Right atrium auricular region (tissue), 2 donors: ENCODE data around the gene PXDC1. TPM values are rescaled to one million over a fixed set of nuclear protein-coding genes. Genes with fewer than 3 reads are reported as not detected.
"Not testable (repeated sequence)": the region's sequence is repeated elsewhere in the genome, so short reads cannot be mapped to it uniquely, and the experiment has no call there.

ENCODE experiments used
- DNase-seq: peaks from one replicate; pipeline ENCODE4 v3.0.0-alpha.2; 2019; ENCODE audit warnings: low spot score
- H3K27ac ChIP-seq, 2 donors: fragments of 200-600 bp; sonication (generic); 1 replicate in 1 of 2; 2 replicates in 1 of 2; pipeline ENCODE4 v1.5.1; 2016 to 2019
- H3K27me3 ChIP-seq, 2 donors: fragments of 200-600 bp; sonication (generic); one replicate each; pipeline versions ENCODE4 v1.5.1 to v1.6.0; 2017 to 2019
- H3K36me3 ChIP-seq: fragments of 200-600 bp; sonication (generic); one replicate; pipeline ENCODE4 v1.5.1; 2016
- H3K4me1 ChIP-seq, 2 donors: fragments of 200-600 bp; sonication (generic); one replicate each; pipeline versions ENCODE4 v1.5.1 to v1.6.0; 2017 to 2019
- H3K4me3 ChIP-seq, 2 donors: fragments of 200-600 bp; sonication (generic); 1 replicate in 1 of 2; 2 replicates in 1 of 2; pipeline ENCODE4 v1.5.1; 2017 to 2019; ENCODE audit warnings: mild to moderate bottlenecking in 1 of 2, moderate library complexity in 1 of 2
- H3K9me3 ChIP-seq, 2 donors: fragments of 200-600 bp; sonication (generic); one replicate each; pipeline ENCODE4 v1.5.1; 2019
- CTCF ChIP-seq, 2 donors: fragments of 200-600 bp; sonication (generic); IDR thresholded peaks; one replicate each; pipeline ENCODE4 v1.5.1; 2019; ENCODE audit warnings: antibody characterized with exemption in 2 of 2
- total RNA-seq, 2 donors: library from RNA; depleted of rRNA; stranded (reverse); fragments of >200 nt; gene quantifications; one replicate each; pipeline ENCODE4 v1.1.0, GENCODE V29; 2016

Gene PXDC1
- total RNA-seq, 2 donors from 2014 or later = 43.5 to 77.2 TPM

GRCh38 chr6:3721810-3722621, 29.5 kb downstream of the PXDC1 start:
- peak overlapping the region in 1 of 2 donors; percentile 6 for H3K27ac ChIP-seq
- H3K4me3 ChIP-seq = no peak overlapping the region
- no peak for DNase-seq
- TF ChIP-seq CTCF (IDR thresholded peaks at IDR 0.05) = no peak
- peaks cover 44% of the 10 kb centered on the region for H3K36me3 ChIP-seq
- no peaks in the 10 kb centered on the region for H3K9me3 ChIP-seq
- H3K27me3 ChIP-seq = no peaks in the 10 kb centered on the region
- peaks cover 0 to 39% of the 10 kb centered on the region in 2 donors for H3K4me1 ChIP-seq

- H3K4me3 ChIP-seq, H3K27ac ChIP-seq, H3K9me3 ChIP-seq, DNase-seq, H3K27me3 ChIP-seq: not testable (repeated sequence)
- peaks cover 32% of the 10 kb centered on the region for H3K36me3 ChIP-seq
- peaks cover 0 to 27% of the 10 kb centered on the region in 2 donors for H3K4me1 ChIP-seq
Observed at GRCh38 chr6:3720770-3721169, 30.7 kb downstream of the PXDC1 start.

GRCh38 chr6:3719462-3720308, 31.8 kb downstream of the PXDC1 start:
- no peak overlapping the region for H3K27ac ChIP-seq
- no peak for TF ChIP-seq CTCF (IDR thresholded peaks at IDR 0.05)
- H3K9me3 ChIP-seq = no peaks in the 10 kb centered on the region
- peaks cover 0 to 16% of the 10 kb centered on the region in 2 donors for H3K4me1 ChIP-seq
- no peak for DNase-seq
- H3K27me3 ChIP-seq = no peaks in the 10 kb centered on the region
- H3K4me3 ChIP-seq = no peak overlapping the region
- H3K36me3 ChIP-seq = peaks cover 25% of the 10 kb centered on the region

- H3K4me1 ChIP-seq = peaks cover 0 to 11% of the 10 kb centered on the region in 2 donors
- no peak for TF ChIP-seq CTCF (IDR thresholded peaks at IDR 0.05)
- H3K27me3 ChIP-seq = no peaks in the 10 kb centered on the region
- H3K36me3 ChIP-seq = peaks cover 19% of the 10 kb centered on the region
- no peak overlapping the region for H3K4me3 ChIP-seq
- no peak for DNase-seq
- H3K9me3 ChIP-seq = no peaks in the 10 kb centered on the region
- no peak overlapping the region for H3K27ac ChIP-seq
Observed at GRCh38 chr6:3718407-3718806, 33.1 kb downstream of the PXDC1 start.

- no peak for DNase-seq
- Histone ChIP-seq H3K4me1 (no peaks in the 10 kb centered on the region), H3K36me3 (no peaks in the 10 kb centered on the region), H3K9me3 (no peaks in the 10 kb centered on the region), H3K4me3 (no peak overlapping the region), H3K27ac (no peak overlapping the region), H3K27me3 (no peaks in the 10 kb centered on the region)
- no peak for TF ChIP-seq CTCF (IDR thresholded peaks at IDR 0.05)
Observed at GRCh38 chr6:3715285-3715684, 36.2 kb downstream of the PXDC1 start.

GRCh38 chr6:3714768-3715167, 36.7 kb downstream of the PXDC1 start:
- Histone ChIP-seq H3K27ac (no peak overlapping the region), H3K27me3 (no peaks in the 10 kb centered on the region), H3K4me1 (no peaks in the 10 kb centered on the region), H3K4me3 (no peak overlapping the region), H3K36me3 (no peaks in the 10 kb centered on the region), H3K9me3 (no peaks in the 10 kb centered on the region)
- no peak for DNase-seq
- no peak for TF ChIP-seq CTCF (IDR thresholded peaks at IDR 0.05)
